ENCODE data around the gene TRMT2B. TPM values are rescaled to one million over a fixed set of nuclear protein-coding genes. Genes with fewer than 3 reads are reported as not detected.
A peak's percentile ranks its signal among the peaks of the same experiment; 100 is the strongest.

Gene TRMT2B
- polyA plus RNA-seq, 1 of the 3 experiments (the other 2 are of a cell fraction), result 7.2 TPM

DNA sequence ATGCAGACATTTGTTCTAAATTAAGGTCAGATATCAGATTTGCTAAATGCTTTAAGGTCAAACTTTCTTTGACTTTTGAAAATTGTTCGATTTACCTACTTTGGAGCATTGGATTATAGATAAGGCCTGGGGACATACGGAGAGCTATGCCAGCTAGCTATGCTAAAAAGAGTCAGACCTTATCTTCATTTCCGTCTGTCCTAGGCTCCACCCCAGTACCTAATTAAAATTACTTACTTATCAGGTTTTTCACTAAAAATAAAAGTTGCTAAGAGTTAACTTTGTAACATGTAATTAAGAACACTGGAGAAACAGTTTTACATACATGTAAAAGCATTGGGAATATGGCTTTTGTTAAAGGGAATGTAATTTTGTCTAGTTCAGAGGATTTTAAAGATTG, 19.7 kb upstream of the TRMT2B start:
- Histone ChIP-seq H3F3A (replicated peaks; ENCODE audit: insufficient read depth) (no peaks in the 10 kb centered on the region), H3K9me2 (no peaks in the 10 kb centered on the region), H3K9me3 (no peaks in the 10 kb centered on the region), H2AFZ (ENCODE audit: low read depth) (no peak overlapping the region), H3K79me2 (ENCODE audit: insufficient read depth) (no peaks in the 10 kb centered on the region), H3K9ac (no peak overlapping the region), H3K4me2 (no peak overlapping the region), H3K27me3 (ENCODE audit: insufficient read depth) (no peaks in the 10 kb centered on the region), H3K27ac (ENCODE audit: low read depth in 2 of 2, low read length in 1 of 2) (no peak overlapping the region), H3K4me3 (ENCODE audit: low read depth in 2 of 2, low read length in 1 of 2) (no peak overlapping the region), H3K36me3 (replicated peaks in 1 of 2; ENCODE audit: control insufficient read depth in 1 of 2, insufficient read depth in 2 of 2, low read length in 1 of 2) (no peaks in the 10 kb centered on the region), H3K4me1 (ENCODE audit: control insufficient read depth in 1 of 2, insufficient read depth in 2 of 2, low read depth in 1 of 2, low read length in 1 of 2) (no peaks in the 10 kb centered on the region), H4K20me1 (ENCODE audit: insufficient read depth) (no peaks in the 10 kb centered on the region)
- POLR2A ChIA-PET, result no interaction called here
- DNase-seq, result no peak
- CTCF ChIA-PET, result no interaction called here
- TF ChIP-seq, protein P1, sequence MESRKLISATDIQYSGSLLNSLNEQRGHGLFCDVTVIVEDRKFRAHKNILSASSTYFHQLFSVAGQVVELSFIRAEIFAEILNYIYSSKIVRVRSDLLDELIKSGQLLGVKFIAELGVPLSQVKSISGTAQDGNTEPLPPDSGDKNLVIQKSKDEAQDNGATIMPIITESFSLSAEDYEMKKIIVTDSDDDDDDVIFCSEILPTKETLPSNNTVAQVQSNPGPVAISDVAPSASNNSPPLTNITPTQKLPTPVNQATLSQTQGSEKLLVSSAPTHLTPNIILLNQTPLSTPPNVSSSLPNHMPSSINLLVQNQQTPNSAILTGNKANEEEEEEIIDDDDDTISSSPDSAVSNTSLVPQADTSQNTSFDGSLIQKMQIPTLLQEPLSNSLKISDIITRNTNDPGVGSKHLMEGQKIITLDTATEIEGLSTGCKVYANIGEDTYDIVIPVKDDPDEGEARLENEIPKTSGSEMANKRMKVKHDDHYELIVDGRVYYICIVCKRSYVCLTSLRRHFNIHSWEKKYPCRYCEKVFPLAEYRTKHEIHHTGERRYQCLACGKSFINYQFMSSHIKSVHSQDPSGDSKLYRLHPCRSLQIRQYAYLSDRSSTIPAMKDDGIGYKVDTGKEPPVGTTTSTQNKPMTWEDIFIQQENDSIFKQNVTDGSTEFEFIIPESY (IDR thresholded peaks at IDR 0.05; ENCODE audit: borderline replicate concordance, low read depth), result no peak
- WGBS (ENCODE audit: low lambda C conversion rate), result 25% methylated on average over 3 of the region's 3 CpGs

DNA sequence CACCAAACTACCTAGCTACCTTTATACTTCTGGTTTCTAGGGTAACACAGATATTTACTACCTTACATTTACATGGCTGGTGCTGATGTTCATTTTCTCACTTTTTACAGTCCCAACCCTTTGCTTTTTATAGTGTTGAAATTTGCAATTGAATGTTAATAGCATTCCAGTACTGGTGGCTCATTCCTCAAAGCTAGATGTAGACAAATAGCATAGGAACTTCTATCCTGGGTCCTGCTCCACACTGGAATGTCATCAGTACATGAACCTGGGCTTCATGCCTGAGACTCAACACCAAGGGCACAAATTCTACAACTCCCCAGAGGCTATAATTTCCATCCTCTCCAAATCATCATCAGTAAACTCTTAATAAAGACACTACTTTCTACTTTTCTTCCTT, 10.3 kb upstream of the TRMT2B start:
- Histone ChIP-seq H3K9me3 (no peaks in the 10 kb centered on the region), H3F3A (replicated peaks; ENCODE audit: insufficient read depth) (no peaks in the 10 kb centered on the region), H3K79me2 (ENCODE audit: insufficient read depth) (no peaks in the 10 kb centered on the region), H3K27ac (ENCODE audit: low read depth in 2 of 2, low read length in 1 of 2) (no peak overlapping the region), H3K4me3 (ENCODE audit: low read depth in 2 of 2, low read length in 1 of 2) (no peak overlapping the region), H3K36me3 (replicated peaks in 1 of 2; ENCODE audit: control insufficient read depth in 1 of 2, insufficient read depth in 2 of 2, low read length in 1 of 2) (no peaks in the 10 kb centered on the region), H4K20me1 (ENCODE audit: insufficient read depth) (no peaks in the 10 kb centered on the region), H3K27me3 (ENCODE audit: insufficient read depth) (no peaks in the 10 kb centered on the region), H2AFZ (ENCODE audit: low read depth) (0 out of 2 replicates have a peak overlapping the region, but pooled peaks have one; percentile 9), H3K9ac (no peak overlapping the region), H3K4me2 (no peak overlapping the region), H3K9me2 (no peaks in the 10 kb centered on the region), H3K4me1 (ENCODE audit: control insufficient read depth in 1 of 2, insufficient read depth in 2 of 2, low read depth in 1 of 2, low read length in 1 of 2) (no peaks in the 10 kb centered on the region)
- no peak for TF ChIP-seq SMC3 (IDR thresholded peaks at IDR 0.05; ENCODE audit: low read depth, low read length)
- TF ChIP-seq, protein P2, sequence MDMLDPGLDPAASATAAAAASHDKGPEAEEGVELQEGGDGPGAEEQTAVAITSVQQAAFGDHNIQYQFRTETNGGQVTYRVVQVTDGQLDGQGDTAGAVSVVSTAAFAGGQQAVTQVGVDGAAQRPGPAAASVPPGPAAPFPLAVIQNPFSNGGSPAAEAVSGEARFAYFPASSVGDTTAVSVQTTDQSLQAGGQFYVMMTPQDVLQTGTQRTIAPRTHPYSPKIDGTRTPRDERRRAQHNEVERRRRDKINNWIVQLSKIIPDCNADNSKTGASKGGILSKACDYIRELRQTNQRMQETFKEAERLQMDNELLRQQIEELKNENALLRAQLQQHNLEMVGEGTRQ (IDR thresholded peaks at IDR 0.05; ENCODE audit: borderline replicate concordance, low read depth, low read length), result no peak
- no peak for TF ChIP-seq ELF1 (IDR thresholded peaks at IDR 0.05)
- TF ChIP-seq REST (IDR thresholded peaks at IDR 0.05; ENCODE audit: low read depth, low read length), result no peak
- TF ChIP-seq IRF3 (IDR thresholded peaks at IDR 0.05; ENCODE audit: low read depth, low read length), result no peak
- no peak for TF ChIP-seq RXRA (IDR thresholded peaks at IDR 0.05; ENCODE audit: borderline replicate concordance, low read depth)
- TF ChIP-seq, protein P3, sequence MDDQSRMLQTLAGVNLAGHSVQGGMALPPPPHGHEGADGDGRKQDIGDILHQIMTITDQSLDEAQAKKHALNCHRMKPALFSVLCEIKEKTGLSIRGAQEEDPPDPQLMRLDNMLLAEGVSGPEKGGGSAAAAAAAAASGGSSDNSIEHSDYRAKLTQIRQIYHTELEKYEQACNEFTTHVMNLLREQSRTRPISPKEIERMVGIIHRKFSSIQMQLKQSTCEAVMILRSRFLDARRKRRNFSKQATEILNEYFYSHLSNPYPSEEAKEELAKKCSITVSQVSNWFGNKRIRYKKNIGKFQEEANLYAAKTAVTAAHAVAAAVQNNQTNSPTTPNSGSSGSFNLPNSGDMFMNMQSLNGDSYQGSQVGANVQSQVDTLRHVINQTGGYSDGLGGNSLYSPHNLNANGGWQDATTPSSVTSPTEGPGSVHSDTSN (IDR thresholded peaks at IDR 0.05), result no peak
- TF ChIP-seq SIN3A (IDR thresholded peaks at IDR 0.05; ENCODE audit: borderline replicate concordance, low read depth, low read length), result no peak
- TF ChIP-seq, protein P1 (IDR thresholded peaks at IDR 0.05; ENCODE audit: borderline replicate concordance, low read depth), result no peak
- TF ChIP-seq FOXJ3 (CRISPR knock-in tag; IDR thresholded peaks at IDR 0.05), result no peak
- ChIA-PET CTCF (no interaction called here), POLR2A (no interaction called here)
- no peak for DNase-seq
